Fibroblast of skin of left biceps (primary cell): ENCODE results near the gene SOCS1.

Experiments used
- DNase-seq, 2 experiments: peaks; one replicate each; pipeline ENCODE4 v3.0.0-alpha.2; 2013; ENCODE audit warnings: low read depth in 2 of 2

The SOCS1 gene

DNA sequence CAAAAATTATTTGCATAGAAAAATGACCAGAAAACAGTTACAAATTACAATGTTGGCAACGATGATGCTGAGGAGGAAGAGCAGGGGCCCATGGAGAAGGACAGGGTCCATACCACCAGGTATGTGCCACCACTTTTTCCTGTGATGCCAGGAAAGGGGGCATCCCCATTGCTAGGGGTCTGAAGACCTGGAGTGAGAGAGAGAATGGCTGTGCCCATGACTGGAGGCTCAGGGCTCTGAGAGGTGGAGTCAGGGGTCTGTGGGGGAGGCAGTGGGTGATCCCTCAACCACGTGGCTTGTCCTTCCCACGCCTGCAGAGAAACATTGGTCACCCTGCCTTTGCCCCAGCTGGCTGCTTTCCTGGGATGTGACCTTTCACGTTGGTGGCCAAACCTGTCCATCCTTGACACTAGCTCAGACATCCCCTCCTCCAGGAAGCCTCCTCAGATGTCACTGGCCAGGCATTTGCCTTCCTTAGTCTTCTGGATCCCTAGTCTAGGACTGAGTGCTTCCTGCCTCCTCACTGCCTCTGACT, 51.4 kb downstream of the SOCS1 start:
- DNase-seq, result no peak
